Ecto neural progenitor cell (in vitro differentiated cells): ENCODE data around the gene PLXNA3.
A peak's percentile ranks its signal among the peaks of the same experiment; 100 is the strongest.
"Not testable (repeated sequence)": the region's sequence is repeated elsewhere in the genome, so short reads cannot be mapped to it uniquely, and the experiment has no call there.

ENCODE experiments used
- DNase-seq: peaks from one replicate; pipeline ENCODE4 v3.0.0-alpha.2; 2018; ENCODE audit warnings: low spot score

Gene PLXNA3

DNA sequence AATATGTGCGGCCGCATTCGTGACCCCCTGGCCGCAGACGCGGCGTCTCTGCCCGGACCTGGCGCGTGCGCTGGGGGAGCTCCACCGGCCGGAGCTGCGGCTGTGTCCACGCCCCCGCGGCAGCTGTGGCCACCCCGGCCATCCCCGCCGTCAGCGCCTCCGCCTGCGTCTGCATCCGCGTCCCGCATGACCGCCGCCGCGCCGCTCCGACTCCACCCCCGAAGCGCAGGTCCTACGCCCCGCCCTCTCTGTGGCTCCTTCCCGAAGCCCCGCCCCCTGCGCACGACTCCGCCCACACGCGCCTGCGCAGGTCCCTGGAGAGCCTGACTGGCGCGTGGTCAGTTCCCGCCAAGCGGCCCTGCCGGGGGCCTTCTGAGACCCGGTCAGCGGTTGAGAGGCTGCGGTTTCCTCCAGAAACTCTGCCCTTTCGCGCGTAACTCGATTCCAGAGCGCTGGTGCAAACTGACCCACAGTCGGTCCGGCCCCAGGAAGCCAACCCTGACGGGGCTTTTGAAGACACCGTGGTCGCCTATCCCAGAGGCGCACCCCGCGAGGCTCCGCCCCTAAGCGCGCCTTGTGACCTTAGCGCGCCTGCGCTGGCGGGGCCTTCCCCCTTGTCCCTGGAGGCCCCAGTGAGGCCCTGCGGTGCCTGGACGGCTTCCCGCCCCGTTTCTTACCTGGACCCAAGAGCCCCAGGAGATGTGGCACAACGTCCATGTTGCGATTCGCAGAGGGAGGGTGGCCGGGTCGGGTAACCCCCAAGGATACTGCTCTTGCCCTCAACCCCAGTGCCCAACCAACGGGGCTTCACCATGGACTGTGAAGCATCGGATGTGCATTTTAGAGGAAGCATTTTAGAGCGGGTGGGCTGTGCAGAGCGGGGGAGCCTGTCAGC lies 20.9 kb downstream of the PLXNA3 start, which contains the start of gene LAGE3:
Gene LAGE3 (minus strand): TSS at position 554 of the 895 bp plus-strand sequence. CDS start 366 bp downstream, at position 188.
- DNase-seq = peak; percentile 93

DNA sequence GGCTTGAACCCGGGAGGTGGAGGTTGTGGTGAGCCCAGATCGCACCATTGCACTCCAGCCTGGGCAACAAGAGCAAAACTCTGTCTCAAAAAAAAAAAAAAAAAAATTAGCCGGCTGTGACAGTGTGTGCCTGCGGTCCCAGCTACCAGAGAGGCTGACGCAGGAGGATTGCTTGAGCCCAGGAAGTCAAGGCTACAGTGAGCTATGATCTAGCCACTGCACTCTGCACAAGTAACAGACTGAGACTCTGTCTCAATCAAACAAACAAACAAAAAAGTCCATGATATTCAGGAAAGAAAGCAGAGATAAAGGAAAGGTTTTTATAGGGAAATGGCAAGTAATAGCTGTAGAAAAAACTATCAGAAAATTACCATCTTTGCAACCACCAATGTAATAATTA lies 23.1 kb downstream of the PLXNA3 start:
- DNase-seq = no peak

DNA sequence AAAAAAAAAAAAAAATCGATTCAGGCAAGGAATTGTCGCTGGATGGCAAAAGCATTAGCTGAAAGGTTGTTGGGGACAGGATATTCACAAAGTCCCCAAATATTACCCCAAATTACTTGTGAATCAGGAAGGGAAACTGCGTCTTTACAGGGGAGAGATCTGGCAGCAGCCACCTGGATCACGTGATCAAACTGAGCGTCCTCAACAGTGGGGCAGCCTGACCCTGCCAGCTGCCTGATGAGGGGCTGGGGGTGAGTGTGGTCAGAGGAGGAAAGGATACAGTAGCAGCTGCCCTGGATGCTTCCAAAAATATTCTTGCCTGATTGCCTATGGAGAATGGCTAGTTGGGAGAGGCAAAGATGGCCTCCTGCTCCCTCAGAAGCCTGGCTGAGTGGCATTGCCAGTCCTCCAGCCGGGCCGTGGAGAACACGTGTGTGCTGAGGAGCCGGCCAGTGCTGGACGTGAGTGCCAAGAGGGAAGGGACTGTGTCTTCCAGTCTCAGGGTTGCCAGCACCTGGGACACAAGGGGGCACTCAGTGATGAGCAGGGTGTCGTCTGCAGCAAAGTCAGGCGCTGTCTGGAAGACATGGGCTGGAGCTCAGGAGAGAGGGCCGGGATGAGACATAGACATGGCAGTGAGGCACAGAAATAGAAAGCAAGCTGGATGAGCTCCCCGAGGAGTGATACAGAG lies 24.0 kb downstream of the PLXNA3 start:
- DNase-seq = no peak

DNA sequence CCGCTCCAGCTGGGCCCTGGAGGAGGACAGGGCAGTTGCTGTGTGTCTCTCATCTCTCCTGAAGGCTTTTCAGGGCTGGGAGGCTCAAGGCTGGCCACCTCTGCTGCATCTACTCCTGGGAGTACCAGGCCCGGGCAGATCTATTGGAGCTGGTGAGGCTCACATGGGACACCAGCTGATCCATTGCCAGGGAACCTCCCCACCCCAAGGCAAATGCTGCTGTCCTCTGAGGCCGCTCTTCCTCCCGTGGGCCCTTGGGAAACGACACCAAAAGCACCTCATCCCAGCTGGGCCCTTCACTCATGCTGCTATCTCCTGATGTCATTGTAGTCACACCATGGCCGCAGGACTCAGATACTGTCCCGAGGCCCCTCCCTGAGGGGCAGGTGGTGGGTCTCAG lies 24.7 kb downstream of the PLXNA3 start:
- no peak for DNase-seq

DNA sequence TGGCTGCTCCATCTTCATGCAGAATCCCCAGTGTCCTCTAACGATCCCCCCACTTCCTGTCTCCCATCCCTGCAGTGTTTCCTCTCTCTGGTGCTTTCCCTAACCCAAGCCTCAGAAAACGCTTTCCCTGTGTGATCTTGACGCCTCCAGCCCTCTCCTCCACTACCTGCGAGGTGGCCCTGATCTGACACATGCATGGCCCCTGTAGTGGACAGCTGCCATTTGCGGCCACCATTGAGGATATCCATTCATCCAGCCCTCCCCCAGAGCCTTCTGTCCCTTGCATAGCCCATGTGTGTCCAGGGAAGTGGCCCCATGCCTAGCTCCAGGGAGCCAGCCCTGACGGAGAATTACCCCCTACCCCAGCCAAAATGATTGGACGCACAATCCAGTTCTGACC lies 25.2 kb downstream of the PLXNA3 start:
- no peak for DNase-seq

DNA sequence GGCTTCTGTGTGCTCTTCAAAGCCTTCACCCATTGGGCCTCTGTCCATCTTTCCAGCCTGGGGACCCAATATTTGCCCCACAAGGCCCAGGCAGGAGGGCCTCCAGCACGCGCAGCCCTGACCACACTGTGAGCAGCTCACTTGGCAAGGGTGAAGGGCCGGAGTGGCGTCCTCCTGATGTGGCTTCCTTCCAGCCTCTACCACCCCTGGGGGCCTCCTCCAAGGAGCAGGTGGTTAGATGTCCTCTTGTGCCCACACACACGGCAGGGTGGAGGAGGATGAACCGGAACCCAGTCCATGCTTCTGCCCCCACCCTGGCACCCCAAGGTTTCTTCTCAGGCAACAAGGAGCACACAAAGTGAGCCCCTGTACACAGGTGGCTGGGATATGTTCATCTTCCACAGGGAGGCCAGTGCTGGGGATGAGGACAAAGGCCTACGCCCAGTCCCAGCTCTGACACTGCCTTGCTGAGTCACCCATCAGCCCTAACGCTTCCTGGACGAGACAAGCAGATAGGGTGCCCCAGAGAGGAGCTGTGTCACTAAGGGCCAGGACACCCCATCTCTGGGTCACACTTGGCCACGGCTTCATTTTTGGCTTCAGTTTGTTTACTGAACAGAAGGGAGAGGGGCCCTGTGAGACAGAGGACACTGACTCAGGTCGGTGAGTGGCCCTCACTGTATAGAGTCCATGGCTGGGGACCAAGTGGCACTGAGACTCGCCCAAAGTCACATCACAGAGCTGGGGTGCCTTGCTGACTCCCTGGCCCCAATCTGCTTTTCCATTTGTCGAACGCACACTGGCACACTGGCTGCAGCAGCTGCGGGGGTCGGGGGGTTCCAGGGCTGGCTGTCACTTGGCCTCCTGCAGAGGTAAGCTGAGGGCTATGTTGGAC lies 26.4 kb downstream of the PLXNA3 start:
- DNase-seq = peak; percentile 35

DNA sequence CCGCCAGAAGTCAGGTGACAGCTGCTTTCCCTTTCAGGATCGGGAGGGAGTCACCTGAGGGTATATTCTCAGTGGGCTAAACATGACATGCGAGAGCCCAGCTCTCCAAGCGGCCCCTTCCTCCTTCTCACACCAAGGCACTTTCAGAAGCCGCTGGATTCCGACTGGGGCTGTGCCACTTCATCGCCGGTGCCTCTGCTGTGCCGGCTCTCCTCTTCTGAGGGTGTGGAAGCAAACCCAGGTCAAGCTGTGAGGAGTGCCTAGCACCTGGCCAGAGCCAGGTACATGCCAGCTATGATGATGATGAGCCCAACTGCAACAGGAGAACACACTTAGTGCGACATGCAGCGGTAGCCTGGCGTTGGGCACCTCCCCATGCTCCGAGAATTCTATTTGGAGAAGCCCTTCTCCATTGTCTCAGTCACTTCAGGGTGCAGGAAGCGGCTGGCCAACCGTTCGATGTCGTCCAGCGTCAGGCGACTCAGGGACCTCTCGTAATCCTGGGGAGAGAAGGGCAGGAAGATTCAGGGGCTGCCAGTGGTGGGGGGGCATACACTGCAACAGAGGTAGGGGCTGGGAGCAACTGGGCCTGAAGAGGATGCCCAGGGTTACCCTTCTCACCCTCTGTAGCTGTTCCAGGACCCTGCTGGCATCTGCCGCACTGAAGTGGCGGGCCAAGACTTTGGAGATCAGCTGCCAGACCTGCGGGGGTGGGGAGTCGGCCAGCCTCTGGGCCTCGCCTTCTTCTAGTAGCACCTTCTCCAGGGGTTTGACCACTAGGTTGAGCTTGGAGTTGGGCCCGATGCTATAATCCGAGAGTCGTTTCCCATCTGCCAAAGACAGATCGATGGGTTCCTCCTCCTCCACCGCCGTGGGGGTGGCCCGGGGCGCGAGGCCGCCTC lies 27.3 kb downstream of the PLXNA3 start:
- DNase-seq = no peak

DNA sequence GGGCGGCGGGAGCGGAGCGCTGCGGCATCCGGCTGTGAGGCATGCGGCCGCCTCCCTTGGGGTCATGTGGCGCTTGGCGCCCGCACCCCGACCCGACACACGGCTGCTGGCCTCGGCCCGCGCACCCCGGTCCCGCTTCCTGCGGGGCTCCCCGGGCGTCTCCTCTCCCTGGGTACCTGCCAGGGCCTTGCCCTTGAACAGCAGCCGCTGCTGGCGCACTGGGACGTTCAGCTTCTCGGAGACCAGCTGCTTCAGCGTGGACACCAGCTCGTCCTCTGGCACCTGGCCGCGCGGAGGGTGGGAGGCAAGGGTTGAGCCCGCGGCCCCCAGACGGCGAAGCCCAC lies 27.9 kb downstream of the PLXNA3 start:
- DNase-seq = peak; percentile 54

DNA sequence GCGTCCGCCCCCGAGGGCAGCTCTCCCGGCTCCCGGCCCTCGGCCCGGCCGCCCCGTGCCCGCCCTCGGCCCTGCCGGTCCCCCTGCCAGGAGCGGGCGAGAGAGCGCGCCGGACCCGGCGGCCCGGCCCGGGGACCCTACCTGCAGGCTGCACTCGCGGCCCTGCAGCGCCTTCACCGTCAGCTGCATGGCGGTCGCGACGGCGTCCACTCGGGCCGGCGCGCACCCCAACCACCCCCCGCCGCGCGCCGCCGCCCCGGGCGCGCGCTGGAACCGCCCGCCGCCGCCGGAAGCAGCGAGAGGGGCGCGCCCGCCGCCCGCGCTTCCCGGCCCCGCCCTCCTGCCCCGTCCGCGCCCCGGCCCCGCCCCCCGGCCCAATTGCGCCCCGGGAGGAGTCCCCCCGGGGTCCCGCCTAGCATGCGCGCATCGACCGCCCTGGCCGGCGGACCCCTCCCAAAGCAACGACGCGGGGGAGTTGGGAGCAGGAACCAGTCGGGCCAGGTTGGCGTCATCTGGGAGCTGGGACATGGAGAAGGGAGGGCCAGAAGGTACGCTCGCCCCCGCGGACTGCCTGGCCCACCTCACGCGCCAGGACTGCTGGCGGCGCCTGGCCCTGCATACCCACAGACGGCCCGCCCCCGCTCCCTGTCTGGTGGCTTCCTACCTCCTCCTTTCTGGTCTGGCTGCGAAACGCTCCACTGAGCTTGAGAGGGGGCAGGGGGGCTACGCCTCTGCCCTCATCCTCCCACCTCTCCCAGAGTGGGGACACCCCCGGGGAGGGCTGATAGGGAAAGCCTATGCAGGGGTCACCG lies 28.5 kb downstream of the PLXNA3 start, which contains the start of gene UBL4A:
Gene UBL4A (minus strand): TSS at position 220 of the 812 bp plus-strand sequence. CDS start 31 bp downstream, at position 189.
- DNase-seq = peak; percentile 59

DNA sequence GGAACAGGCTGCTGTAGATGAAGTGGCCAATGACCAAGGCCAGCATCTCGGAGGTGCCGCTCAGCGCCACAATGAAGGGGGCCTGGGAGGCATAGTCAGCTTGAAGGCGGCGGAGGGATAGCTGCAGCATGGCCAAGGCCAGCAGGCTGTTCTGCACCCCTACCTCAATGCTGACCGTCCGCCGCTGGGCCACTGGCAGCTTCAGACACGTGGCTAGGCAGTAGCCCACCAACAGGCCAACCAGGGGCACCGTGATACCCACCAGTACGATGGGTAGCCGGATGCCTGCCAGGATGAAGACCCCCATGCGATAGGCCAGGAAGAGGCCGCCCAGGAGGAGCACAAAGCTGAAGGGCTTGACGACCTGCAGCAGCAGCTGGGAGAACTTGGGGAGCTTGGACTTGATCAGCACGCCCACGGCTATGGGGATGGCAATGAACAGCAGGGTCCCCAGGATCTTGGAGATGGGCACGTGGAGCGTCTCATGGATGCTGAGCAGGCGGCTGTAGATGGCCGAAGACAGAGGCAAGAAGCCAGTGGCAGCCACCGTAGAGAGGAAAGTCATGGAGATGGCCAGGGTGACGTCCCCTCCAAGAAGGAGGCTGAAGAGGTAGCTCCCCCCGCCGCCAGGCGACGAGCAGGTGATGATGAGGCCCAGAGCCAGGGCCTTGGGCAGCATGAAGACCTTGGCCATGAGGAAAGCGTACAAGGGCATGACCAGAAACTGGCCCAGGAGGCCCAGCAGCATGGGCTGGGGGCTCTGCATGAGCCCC lies 29.6 kb downstream of the PLXNA3 start:
- peak; percentile 36 for DNase-seq

DNA sequence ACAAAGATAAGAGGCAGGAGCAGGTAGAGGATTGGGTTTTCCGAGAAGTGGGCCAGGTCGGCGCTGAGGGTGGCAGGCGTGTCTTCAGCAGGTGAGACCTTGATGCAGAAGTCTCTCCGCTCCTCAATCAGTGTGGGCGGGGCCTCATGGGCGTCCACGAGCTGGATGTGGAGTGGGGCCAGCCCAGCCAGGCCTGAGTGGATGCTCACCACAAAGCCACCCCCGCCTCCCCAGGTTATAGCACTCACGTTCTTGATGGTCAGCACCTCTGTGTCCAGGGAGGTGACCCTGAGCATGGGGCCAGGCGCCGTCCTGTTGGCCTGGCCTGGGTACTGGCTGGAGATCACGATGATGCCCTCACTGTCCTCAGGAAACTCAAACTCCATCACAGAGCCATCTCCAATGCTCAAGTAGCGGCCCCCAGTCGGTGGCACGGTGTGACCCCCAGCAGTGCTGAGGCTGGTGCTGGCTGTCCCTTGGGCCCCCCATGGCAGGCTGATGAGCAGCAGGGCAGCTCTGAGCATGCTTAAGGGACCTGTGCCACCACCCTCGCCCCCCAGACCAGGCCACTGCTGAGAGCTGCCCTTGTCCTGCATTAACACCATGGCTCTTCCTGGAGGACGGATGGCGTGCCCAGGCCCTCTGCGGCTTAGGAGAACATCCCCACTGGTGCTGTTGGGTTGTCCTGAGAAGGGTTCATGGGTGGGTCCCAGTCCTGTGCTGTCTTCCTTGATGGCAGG lies 30.4 kb downstream of the PLXNA3 start:
- peak; percentile 38 for DNase-seq

DNA sequence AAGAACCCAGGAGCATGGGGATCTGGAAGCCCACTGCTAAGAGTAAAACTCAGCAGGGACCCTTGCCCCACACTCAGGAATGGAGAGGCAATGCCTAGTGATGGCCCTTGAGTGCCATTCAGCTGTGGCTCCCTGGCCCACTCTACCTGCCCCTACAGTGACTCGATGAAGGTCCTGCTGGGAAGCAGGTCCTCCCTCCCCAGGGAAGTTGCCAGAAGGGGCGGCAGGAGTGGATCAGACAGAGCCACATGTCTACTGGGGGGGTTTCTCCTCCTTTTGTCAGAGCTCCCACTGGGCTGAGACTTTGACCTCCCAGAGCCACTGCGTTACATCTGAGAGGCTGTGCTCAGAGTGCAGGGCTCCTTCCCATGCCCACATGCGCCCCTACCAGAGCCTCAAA lies 31.1 kb downstream of the PLXNA3 start:
- DNase-seq = peak; percentile 37

DNA sequence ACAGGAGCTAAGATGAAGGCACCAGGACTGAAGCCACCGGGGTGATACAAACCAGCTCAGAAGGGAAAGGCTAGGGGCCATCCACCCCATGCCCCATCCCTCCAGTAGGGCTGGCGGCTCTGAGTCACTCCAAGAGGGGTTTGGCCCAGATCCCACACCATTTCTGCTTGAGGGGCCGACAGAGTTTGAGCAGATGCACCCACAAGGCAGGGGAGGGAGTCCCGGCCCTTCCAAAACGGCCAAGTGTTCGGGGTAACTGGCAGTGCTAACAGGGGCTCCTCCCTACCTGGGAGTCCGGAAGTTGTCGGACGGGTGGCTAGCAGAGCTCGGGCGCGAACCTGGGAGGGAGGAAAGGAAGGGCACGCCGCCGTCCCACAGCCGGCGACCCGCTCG lies 31.9 kb downstream of the PLXNA3 start:
- DNase-seq = no peak

DNA sequence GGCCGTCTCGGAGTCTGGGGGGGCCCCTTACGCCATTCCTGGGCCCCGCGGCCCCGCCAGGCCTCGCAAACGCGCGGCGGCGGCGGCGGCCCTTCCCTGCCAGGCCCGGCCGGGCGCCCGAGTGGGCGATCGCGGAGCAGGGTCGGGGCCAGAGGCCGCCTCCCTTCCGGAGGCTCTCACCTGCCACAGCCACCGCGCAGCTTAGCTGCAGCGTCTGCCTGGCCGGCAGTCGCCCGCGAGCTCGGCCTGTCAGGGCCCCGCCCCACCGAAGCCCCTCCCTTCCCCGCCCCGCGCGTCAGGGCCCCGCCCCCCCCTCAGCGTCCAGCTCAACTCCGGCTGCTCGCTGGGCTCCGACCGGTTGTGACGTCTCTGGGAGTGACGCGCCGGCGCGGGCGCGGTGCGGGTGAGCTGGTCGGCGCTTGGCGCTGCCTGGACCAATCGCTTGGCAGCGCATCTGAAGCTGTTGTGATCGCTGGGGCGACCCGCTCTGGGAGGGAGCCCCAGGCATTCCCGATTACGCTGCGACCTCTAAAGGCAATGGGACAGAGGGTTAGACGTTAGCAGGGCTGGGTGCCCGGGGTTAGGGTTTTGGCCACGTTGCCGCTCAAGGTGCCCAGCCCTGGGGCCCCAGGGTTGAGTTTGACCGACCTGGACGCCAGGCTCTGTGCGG lies 32.5 kb downstream of the PLXNA3 start, which contains the start of gene SLC10A3:
Gene SLC10A3 (minus strand): TSS at position 216 of the 670 bp plus-strand sequence. CDS start 1,689 bp downstream, outside the sequence.
- peak; percentile 93 for DNase-seq

DNA sequence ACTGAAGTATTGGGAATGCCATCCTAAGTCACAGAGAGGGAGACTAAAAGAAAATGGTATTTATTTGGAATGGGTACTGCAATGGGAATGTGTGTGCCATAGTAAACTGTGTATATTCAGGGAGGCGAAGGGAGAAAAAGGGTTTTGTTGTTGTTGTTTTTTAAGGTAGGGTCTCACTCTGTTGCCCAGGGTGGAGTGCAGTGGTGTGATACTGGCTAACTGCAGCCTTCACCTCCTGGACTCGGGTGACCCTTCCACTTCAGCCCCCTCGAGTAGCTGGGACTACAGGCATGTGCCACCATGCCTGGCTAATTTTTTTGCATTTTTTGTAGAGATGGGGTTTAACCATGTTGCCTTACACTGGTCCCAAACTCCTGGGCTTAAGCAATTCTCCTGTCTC lies 36.6 kb downstream of the PLXNA3 start:
- DNase-seq = no peak

DNA sequence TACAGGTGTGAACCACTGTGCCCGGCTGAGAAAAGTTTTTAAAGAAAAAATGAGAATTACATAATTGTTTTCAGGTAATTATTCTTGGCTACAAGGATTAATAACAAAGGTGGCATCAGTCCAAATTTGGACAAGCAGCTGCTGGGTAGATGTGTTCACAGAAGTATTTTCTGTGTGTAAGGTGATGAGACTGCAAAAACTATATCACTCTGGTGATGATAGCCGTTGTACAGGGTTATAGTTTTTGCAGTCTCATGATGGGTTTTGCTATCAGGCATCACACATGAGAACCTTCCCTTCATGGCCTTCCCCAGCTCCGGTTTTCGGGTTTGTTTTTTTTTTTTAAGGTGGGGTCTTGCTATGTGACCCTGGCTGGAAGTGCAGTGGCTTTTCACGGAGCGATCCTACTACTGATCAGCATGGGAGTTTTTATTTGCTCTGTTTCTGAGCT lies 37.4 kb downstream of the PLXNA3 start:
- DNase-seq = no peak

DNA sequence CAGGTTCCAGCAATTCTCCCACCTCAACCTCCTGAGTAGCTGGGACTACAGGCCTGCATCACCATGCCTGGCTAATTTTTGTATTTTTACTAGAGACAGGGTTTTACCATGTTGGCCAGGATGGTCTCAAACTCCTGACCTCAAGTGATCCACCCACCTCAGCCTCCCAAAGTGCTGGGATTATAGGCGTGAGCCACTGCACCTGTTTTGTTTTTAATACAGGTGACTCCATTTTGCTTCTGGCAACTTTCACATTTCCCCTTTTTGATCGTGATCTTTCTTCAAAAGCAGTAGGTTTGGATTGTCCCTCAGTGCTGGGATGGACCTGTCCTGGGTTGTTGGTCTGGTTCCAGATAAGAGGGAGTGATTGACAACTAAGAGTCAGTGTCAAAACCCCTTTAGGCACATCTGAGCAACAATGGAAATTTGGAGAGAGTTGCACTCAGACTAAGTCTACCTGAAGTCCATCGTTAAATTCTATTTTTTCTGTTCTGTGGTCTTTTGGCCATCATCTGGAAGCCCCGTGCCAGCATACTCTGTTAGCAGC lies 38.6 kb downstream of the PLXNA3 start:
- not testable (repeated sequence) for DNase-seq

DNA sequence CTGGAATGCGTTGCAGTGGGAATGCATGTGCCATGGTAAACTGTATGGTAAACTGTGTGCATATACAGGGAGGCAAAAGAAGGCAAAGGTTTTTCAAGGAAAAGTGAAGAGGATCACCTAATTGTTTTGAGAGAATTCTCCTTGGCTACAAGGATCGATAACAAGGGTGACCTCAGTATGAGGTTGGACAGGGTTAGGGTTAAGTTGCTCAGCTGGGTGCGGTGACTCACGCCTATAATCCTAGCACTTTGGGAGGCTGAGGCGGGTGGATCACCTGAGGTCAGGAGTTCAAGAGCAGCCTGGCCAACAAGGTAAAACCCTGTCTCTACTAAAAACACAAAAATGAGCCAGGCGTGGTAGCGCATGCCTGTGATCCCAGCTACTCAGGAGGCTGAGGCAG lies 43.3 kb downstream of the PLXNA3 start:
- DNase-seq = not testable (repeated sequence)
